Left renal pelvis (tissue), 4 donors: ENCODE data around the gene OR52N4. TPM values are rescaled to one million over a fixed set of nuclear protein-coding genes. Genes with fewer than 3 reads are reported as not detected.
"Not testable (repeated sequence)": the region's sequence is repeated elsewhere in the genome, so short reads cannot be mapped to it uniquely, and the experiment has no call there.

Experiments
- DNase-seq, 4 donors: peaks; one replicate each; pipeline ENCODE4 v3.0.0-alpha.2; 2013; ENCODE audit warnings: low read depth in 4 of 4, low spot score in 3 of 4
- polyA plus RNA-seq, 4 donors: library from polyadenylated mRNA; unstranded; fragments of 120-200 nt; gene quantifications; one replicate each; pipeline ENCODE4 v1.2.1, GENCODE V29; 2013; ENCODE audit not compliant: insufficient read length in 4 of 4

Gene OR52N4
- not detected for polyA plus RNA-seq

- DNase-seq, result no peak
Observed at GRCh38 chr11:5753943-5754342, at the start of gene OR52N4. Gene OR52N4 (plus strand): TSS chr11:5754243. CDS start chr11:5754741, 498 bp downstream.

- no peak for DNase-seq
Observed at GRCh38 chr11:5705688-5706087, 48.4 kb upstream of the OR52N4 start.

GRCh38 chr11:5712507-5712906 is 41.5 kb upstream of the OR52N4 start:
- no peak for DNase-seq

- DNase-seq, result no peak
Observed at GRCh38 chr11:5713695-5714094, 40.3 kb upstream of the OR52N4 start.

GRCh38 chr11:5716518-5716917 is 37.5 kb upstream of the OR52N4 start:
- DNase-seq, result not testable (repeated sequence)

GRCh38 chr11:5719703-5720495 is 34.1 kb upstream of the OR52N4 start:
- DNase-seq, result no peak

GRCh38 chr11:5722622-5723021 is 31.4 kb upstream of the OR52N4 start:
- no peak for DNase-seq

GRCh38 chr11:5726351-5726750 is 27.7 kb upstream of the OR52N4 start:
- no peak for DNase-seq

- no peak for DNase-seq
Observed at GRCh38 chr11:5727691-5728090, 26.4 kb upstream of the OR52N4 start.

- no peak for DNase-seq
Observed at GRCh38 chr11:5736396-5736795, 17.6 kb upstream of the OR52N4 start, which contains the start of gene OR56B1. Gene OR56B1 (plus strand): TSS chr11:5736448. CDS start chr11:5736517, 69 bp downstream.

- no peak for DNase-seq
Observed at GRCh38 chr11:5737091-5737490, 17.0 kb upstream of the OR52N4 start.

- DNase-seq, result no peak
Observed at GRCh38 chr11:5737670-5738392, 16.2 kb upstream of the OR52N4 start.

GRCh38 chr11:5738431-5738830 is 15.6 kb upstream of the OR52N4 start:
- DNase-seq, result no peak

GRCh38 chr11:5746614-5747013 is 7.4 kb upstream of the OR52N4 start:
- DNase-seq, result no peak

GRCh38 chr11:5749836-5750235 is 4.2 kb upstream of the OR52N4 start:
- DNase-seq, result no peak

GRCh38 chr11:5767056-5767455 is 13.0 kb downstream of the OR52N4 start:
- DNase-seq, result no peak

GRCh38 chr11:5783255-5783654 is 29.2 kb downstream of the OR52N4 start, which contains the start of gene OR52N5:
Gene OR52N5 (minus strand): TSS chr11:5783355. CDS start chr11:5778634, 4,721 bp downstream.
- DNase-seq, result no peak

GRCh38 chr11:5791165-5791564 is 37.1 kb downstream of the OR52N4 start, which contains the start of gene OR52N1:
Gene OR52N1 (minus strand): TSS chr11:5791265. CDS start chr11:5788816, 2,449 bp downstream.
- DNase-seq, result no peak

- DNase-seq, result no peak
Observed at GRCh38 chr11:5796541-5796940, 42.5 kb downstream of the OR52N4 start.

- no peak for DNase-seq
Observed at GRCh38 chr11:5803982-5804381, 49.9 kb downstream of the OR52N4 start.
